GM12874 (cell line): ENCODE data around the gene CTBP2.

Experiments
- CTCF ChIP-seq: IDR thresholded peaks from 2 replicates; pipeline ENCODE4 v1.5.1; 2011; ENCODE audit warnings: low read depth, mild to moderate bottlenecking, control low read depth, low read length, moderate library complexity; ENCODE audit not compliant: insufficient read depth

The CTBP2 gene

GRCh38 chr10:125083576-125083920 is 76.8 kb downstream of the CTBP2 start:
- TF ChIP-seq CTCF = no peak

DNA sequence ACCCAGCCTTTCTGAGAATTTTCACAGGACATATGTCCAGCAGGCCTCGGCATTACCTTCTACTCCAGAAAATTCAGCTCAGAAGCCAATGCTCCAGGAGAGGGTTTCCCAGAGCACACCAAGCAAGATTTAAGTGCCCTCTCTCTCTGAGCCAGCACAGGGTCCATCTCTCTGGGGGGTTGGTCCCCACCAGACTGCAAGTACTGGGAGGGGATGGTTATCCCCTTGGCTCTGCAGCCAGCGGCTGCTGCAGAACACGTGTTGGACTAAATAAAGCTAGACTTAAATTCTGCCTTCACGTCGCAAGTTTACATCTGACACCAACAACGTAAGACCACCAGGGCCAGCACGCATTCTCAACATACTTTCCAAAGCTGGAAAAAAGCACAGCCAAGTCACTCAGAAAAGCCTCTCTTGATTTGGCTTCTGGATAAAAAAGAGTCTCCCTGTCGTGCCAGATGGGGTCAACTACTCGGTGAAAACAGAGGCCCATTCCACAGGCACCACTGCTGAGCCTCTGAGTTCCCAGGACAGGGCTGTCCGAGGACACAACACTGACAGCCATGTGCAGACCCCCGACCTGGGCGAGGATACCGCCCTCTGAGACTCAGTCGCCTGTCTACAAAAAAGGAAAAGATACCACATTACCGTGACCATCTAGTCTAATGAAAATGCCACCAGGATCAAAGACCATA is 77.3 kb downstream of the CTBP2 start:
- TF ChIP-seq CTCF = no peak

DNA sequence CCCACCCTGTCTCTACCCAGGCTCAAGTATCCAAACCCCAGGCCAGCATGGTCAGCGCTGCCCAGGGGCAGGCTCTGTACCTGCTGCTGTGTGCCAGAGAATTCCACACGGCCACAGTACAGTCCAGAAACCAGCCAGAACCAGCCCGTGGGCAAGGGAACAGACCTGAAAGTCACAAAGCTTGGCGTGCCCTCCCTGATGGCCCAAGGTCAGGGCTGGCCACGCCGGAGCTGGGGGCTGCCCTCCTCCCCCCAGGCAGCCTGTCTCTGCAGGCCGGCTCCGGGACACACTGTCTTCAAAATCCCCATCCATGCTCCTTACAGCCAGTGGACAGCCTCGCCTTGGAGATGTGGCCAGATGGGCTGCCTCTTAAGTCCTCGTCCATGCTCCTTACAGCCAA is 78.4 kb downstream of the CTBP2 start:
- TF ChIP-seq CTCF = no peak

DNA sequence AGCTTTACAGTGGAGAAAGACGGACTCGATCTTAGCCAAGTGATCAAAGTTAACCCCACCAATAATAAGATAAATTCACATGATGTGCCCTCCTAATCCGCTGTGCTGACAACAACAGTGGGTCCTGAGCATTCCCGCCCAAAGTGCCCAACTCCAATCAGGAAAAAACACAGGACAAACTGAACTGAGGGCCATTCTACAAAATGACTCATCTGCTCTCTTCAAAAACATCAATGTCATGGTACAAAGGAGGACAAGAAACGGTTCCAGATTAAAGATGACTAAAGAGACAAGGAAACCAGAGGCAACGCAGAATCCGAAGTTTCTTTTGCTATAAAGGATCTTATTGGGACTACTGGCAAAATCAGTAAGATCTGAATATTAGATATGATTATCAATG is 79.4 kb downstream of the CTBP2 start:
- TF ChIP-seq CTCF = no peak

- TF ChIP-seq CTCF = no peak
Measured at GRCh38 chr10:125080296-125080695, 80.1 kb downstream of the CTBP2 start.

- TF ChIP-seq CTCF = no peak
Measured at GRCh38 chr10:125079091-125079600, 81.2 kb downstream of the CTBP2 start.

- TF ChIP-seq CTCF = no peak
Measured at GRCh38 chr10:125076891-125077541, 83.3 kb downstream of the CTBP2 start.
